Measurements from ENCODE around the gene SAXO1.

The SAXO1 gene

GRCh38 chr9:19020886-19021455, 12.0 kb downstream of the SAXO1 start:
- Mint-ChIP-seq H3K36me3 (ENCODE audit: low read depth) (no peaks in the 10 kb centered on the region), H3K9me3 (no peaks in the 10 kb centered on the region), H3K27me3 (ENCODE audit: low read depth) (peaks cover 6% of the 10 kb centered on the region), H3K4me3 (no peak overlapping the region), H3K4me1 (peaks cover 10% of the 10 kb centered on the region), H3K27ac (no peak overlapping the region)
- TF ChIP-seq CTCF (IDR thresholded peaks at IDR 0.05; ENCODE audit: unreplicated experiment in 3 of 3), result no peak

GRCh38 chr9:19018201-19018600, 14.8 kb downstream of the SAXO1 start:
- no peak for TF ChIP-seq CTCF (IDR thresholded peaks at IDR 0.05; ENCODE audit: unreplicated experiment in 3 of 3)
- Mint-ChIP-seq H3K27me3 (ENCODE audit: low read depth) (peaks cover 6% of the 10 kb centered on the region), H3K9me3 (no peaks in the 10 kb centered on the region), H3K4me3 (no peak overlapping the region), H3K4me1 (peaks cover 4% of the 10 kb centered on the region), H3K36me3 (ENCODE audit: low read depth) (no peaks in the 10 kb centered on the region), H3K27ac (no peak overlapping the region)

- peak overlapping the region in 2 of 3 experiments; percentile 60 to 62 for H3K27ac Mint-ChIP-seq
- no peaks in the 10 kb centered on the region for H3K27me3 Mint-ChIP-seq (ENCODE audit: low read depth)
- H3K4me3 Mint-ChIP-seq, result no peak overlapping the region
- H3K36me3 Mint-ChIP-seq (ENCODE audit: low read depth), result no peaks in the 10 kb centered on the region
- peaks cover 4% of the 10 kb centered on the region for H3K9me3 Mint-ChIP-seq
- H3K4me1 Mint-ChIP-seq, result peaks cover 20% of the 10 kb centered on the region
- TF ChIP-seq CTCF (IDR thresholded peaks at IDR 0.05; ENCODE audit: unreplicated experiment in 3 of 3), result no peak
Observed at GRCh38 chr9:19009391-19009965, 23.5 kb downstream of the SAXO1 start.

- H3K4me1 Mint-ChIP-seq, result peaks cover 2% of the 10 kb centered on the region
Observed at GRCh38 chr9:19000133-19000532, 32.9 kb downstream of the SAXO1 start.

GRCh38 chr9:18999173-18999785, 33.7 kb downstream of the SAXO1 start:
- H3K27ac Mint-ChIP-seq, result no peak overlapping the region
- H3K36me3 Mint-ChIP-seq (ENCODE audit: low read depth), result peaks cover 18% of the 10 kb centered on the region
- peaks cover 10% of the 10 kb centered on the region for H3K27me3 Mint-ChIP-seq (ENCODE audit: low read depth)
- H3K9me3 Mint-ChIP-seq, result peaks cover 48% of the 10 kb centered on the region
- TF ChIP-seq CTCF (IDR thresholded peaks at IDR 0.05; ENCODE audit: unreplicated experiment in 3 of 3), result no peak
- H3K4me1 Mint-ChIP-seq, result peaks cover 11% of the 10 kb centered on the region
- no peak overlapping the region for H3K4me3 Mint-ChIP-seq

More at GRCh38 chr9:19000133-19000532, 32.9 kb downstream of the SAXO1 start:
- Mint-ChIP-seq H3K27ac (no peak overlapping the region), H3K27me3 (ENCODE audit: low read depth) (peaks cover 10% of the 10 kb centered on the region), H3K4me3 (no peak overlapping the region), H3K9me3 (peaks cover 48% of the 10 kb centered on the region), H3K36me3 (ENCODE audit: low read depth) (peaks cover 18% of the 10 kb centered on the region)
- TF ChIP-seq CTCF (IDR thresholded peaks at IDR 0.05; ENCODE audit: unreplicated experiment in 3 of 3), result no peak
